ENCODE measurements around the gene SORCS3. TPM values are rescaled to one million over a fixed set of nuclear protein-coding genes. Genes with fewer than 3 reads are reported as not detected.

The SORCS3 gene
- total and polyA plus RNA-seq, 7 experiments from 2014 or later: 0.41 to 4.6 (median 0.61) TPM; not detected in 1

GRCh38 chr10:104666106-104666505, 25.0 kb downstream of the SORCS3 start:
- no peaks in the 10 kb centered on the region for H3K9me3 ChIP-seq (ENCODE audit: control insufficient read depth in 2 of 3, low read length in 3 of 3)
- no peak overlapping the region for H3K4me3 ChIP-seq (ENCODE audit: low read length)
- H3K27me3 Mint-ChIP-seq: peaks cover 0 to 20% (median 13%) of the 10 kb centered on the region in 5 donors
- ChIA-PET POLR2A (no interaction called here), CTCF (no interaction called here)
- H3K9me3 Mint-ChIP-seq: peaks cover 0 to 5% (median 0%) of the 10 kb centered on the region in 11 donors
- no peak overlapping the region for H3K27ac ChIP-seq (ENCODE audit: low read depth, low read length)
- DNase-seq (no peak), ATAC-seq (no peak)
- H3K4me1 Mint-ChIP-seq: peaks cover 0 to 3% (median 0%) of the 10 kb centered on the region in 7 donors
- no peak overlapping the region for H3K4me3 Mint-ChIP-seq
- no peaks in the 10 kb centered on the region for H3K36me3 Mint-ChIP-seq
- H3K27ac Mint-ChIP-seq: no peak overlapping the region
- H3K27me3 ChIP-seq (ENCODE audit: control insufficient read depth in 2 of 2, insufficient read depth in 2 of 2, low read length in 2 of 2): no peaks in the 10 kb centered on the region
- no peaks in the 10 kb centered on the region for H3K36me3 ChIP-seq (ENCODE audit: control insufficient read depth in 2 of 3, insufficient read depth in 3 of 3, low read length in 3 of 3)
- intact Hi-C loops (cut with micrococcal nuclease): no loop called here
- no peaks in the 10 kb centered on the region for H3K4me1 ChIP-seq (ENCODE audit: control insufficient read depth in 2 of 2, insufficient read depth in 2 of 2, low read length in 2 of 2)

- Histone ChIP-seq H3K4me3 (ENCODE audit: low read length) (no peak overlapping the region), H3K9me3 (ENCODE audit: control insufficient read depth in 2 of 3, low read length in 3 of 3) (no peaks in the 10 kb centered on the region), H3K36me3 (ENCODE audit: control insufficient read depth in 2 of 3, insufficient read depth in 3 of 3, low read length in 3 of 3) (no peaks in the 10 kb centered on the region), H3K27ac (ENCODE audit: low read depth, low read length) (no peak overlapping the region), H3K27me3 (ENCODE audit: control insufficient read depth in 2 of 2, insufficient read depth in 2 of 2, low read length in 2 of 2) (no peaks in the 10 kb centered on the region), H3K4me1 (ENCODE audit: control insufficient read depth in 2 of 2, insufficient read depth in 2 of 2, low read length in 2 of 2) (no peaks in the 10 kb centered on the region)
- Mint-ChIP-seq H3K4me3 (no peak overlapping the region), H3K27me3 (peaks cover 15 to 61% (median 45%) of the 10 kb centered on the region in 5 donors), H3K4me1 (peaks cover 0 to 1% (median 0%) of the 10 kb centered on the region in 7 donors), H3K9me3 (peaks cover 0 to 26% (median 3%) of the 10 kb centered on the region in 11 donors), H3K36me3 (no peaks in the 10 kb centered on the region), H3K27ac (no peak overlapping the region)
- ChIA-PET POLR2A (no interaction called here), CTCF (no interaction called here)
- ATAC-seq: no peak
- intact Hi-C loops (cut with micrococcal nuclease): no loop called here
- no peak for DNase-seq
Measured at GRCh38 chr10:104676874-104677273, 35.8 kb downstream of the SORCS3 start.

- no peaks in the 10 kb centered on the region for H3K36me3 ChIP-seq (ENCODE audit: control insufficient read depth in 2 of 3, insufficient read depth in 3 of 3, low read length in 3 of 3)
- Mint-ChIP-seq H3K4me1 (peaks cover 0 to 1% (median 0%) of the 10 kb centered on the region in 7 donors), H3K9me3 (peaks cover 0 to 10% (median 2%) of the 10 kb centered on the region in 11 donors), H3K27me3 (peaks cover 19 to 67% (median 55%) of the 10 kb centered on the region in 5 donors), H3K4me3 (no peak overlapping the region), H3K36me3 (no peaks in the 10 kb centered on the region), H3K27ac (no peak overlapping the region)
- H3K27me3 ChIP-seq (ENCODE audit: control insufficient read depth in 2 of 2, insufficient read depth in 2 of 2, low read length in 2 of 2): no peaks in the 10 kb centered on the region
- no peak overlapping the region for H3K4me3 ChIP-seq (ENCODE audit: low read length)
- no peak for DNase-seq
- intact Hi-C loops (cut with micrococcal nuclease): no loop called here
- ChIA-PET POLR2A (no interaction called here), CTCF (no interaction called here)
- no peaks in the 10 kb centered on the region for H3K9me3 ChIP-seq (ENCODE audit: control insufficient read depth in 2 of 3, low read length in 3 of 3)
- no peaks in the 10 kb centered on the region for H3K4me1 ChIP-seq (ENCODE audit: control insufficient read depth in 2 of 2, insufficient read depth in 2 of 2, low read length in 2 of 2)
- no peak overlapping the region for H3K27ac ChIP-seq (ENCODE audit: low read depth, low read length)
- ATAC-seq: no peak
Measured at GRCh38 chr10:104678658-104679057, 37.6 kb downstream of the SORCS3 start.

GRCh38 chr10:104680467-104681401, 39.6 kb downstream of the SORCS3 start:
- Histone ChIP-seq H3K4me1 (ENCODE audit: control insufficient read depth in 2 of 2, insufficient read depth in 2 of 2, low read length in 2 of 2) (no peaks in the 10 kb centered on the region), H3K9me3 (ENCODE audit: control insufficient read depth in 2 of 3, low read length in 3 of 3) (no peaks in the 10 kb centered on the region), H3K27ac (ENCODE audit: low read depth, low read length) (no peak overlapping the region), H3K27me3 (ENCODE audit: control insufficient read depth in 2 of 2, insufficient read depth in 2 of 2, low read length in 2 of 2) (no peaks in the 10 kb centered on the region), H3K36me3 (ENCODE audit: control insufficient read depth in 2 of 3, insufficient read depth in 3 of 3, low read length in 3 of 3) (no peaks in the 10 kb centered on the region), H3K4me3 (ENCODE audit: low read length) (no peak overlapping the region)
- ATAC-seq (no peak), DNase-seq (no peak)
- ChIA-PET POLR2A (no interaction called here), CTCF (no interaction called here)
- intact Hi-C loops (cut with micrococcal nuclease): no loop called here
- no peak overlapping the region for H3K27ac Mint-ChIP-seq
- peaks cover 0 to 1% (median 0%) of the 10 kb centered on the region in 7 donors for H3K4me1 Mint-ChIP-seq
- H3K36me3 Mint-ChIP-seq: no peaks in the 10 kb centered on the region
- H3K9me3 Mint-ChIP-seq: peaks cover 0 to 5% (median 0%) of the 10 kb centered on the region in 11 donors
- H3K4me3 Mint-ChIP-seq: no peak overlapping the region
- H3K27me3 Mint-ChIP-seq: peaks cover 19 to 65% (median 55%) of the 10 kb centered on the region in 5 donors

GRCh38 chr10:104681485-104681884, 40.4 kb downstream of the SORCS3 start:
- H3K4me1 Mint-ChIP-seq: peaks cover 0 to 1% (median 0%) of the 10 kb centered on the region in 7 donors
- H3K36me3 ChIP-seq (ENCODE audit: control insufficient read depth in 2 of 3, insufficient read depth in 3 of 3, low read length in 3 of 3): no peaks in the 10 kb centered on the region
- no peak overlapping the region for H3K27ac Mint-ChIP-seq
- intact Hi-C loops (cut with micrococcal nuclease): no loop called here
- H3K4me3 Mint-ChIP-seq: no peak overlapping the region
- no peaks in the 10 kb centered on the region for H3K36me3 Mint-ChIP-seq
- no peaks in the 10 kb centered on the region for H3K27me3 ChIP-seq (ENCODE audit: control insufficient read depth in 2 of 2, insufficient read depth in 2 of 2, low read length in 2 of 2)
- ChIA-PET CTCF (no interaction called here), POLR2A (no interaction called here)
- no peak for ATAC-seq
- H3K4me1 ChIP-seq (ENCODE audit: control insufficient read depth in 2 of 2, insufficient read depth in 2 of 2, low read length in 2 of 2): no peaks in the 10 kb centered on the region
- peaks cover 16 to 64% (median 55%) of the 10 kb centered on the region in 5 donors for H3K27me3 Mint-ChIP-seq
- no peaks in the 10 kb centered on the region for H3K9me3 Mint-ChIP-seq
- H3K9me3 ChIP-seq (ENCODE audit: control insufficient read depth in 2 of 3, low read length in 3 of 3): no peaks in the 10 kb centered on the region
- no peak overlapping the region for H3K4me3 ChIP-seq (ENCODE audit: low read length)
- no peak overlapping the region for H3K27ac ChIP-seq (ENCODE audit: low read depth, low read length)
- no peak for DNase-seq

GRCh38 chr10:104683567-104683966, 42.5 kb downstream of the SORCS3 start:
- intact Hi-C loops (cut with micrococcal nuclease): no loop called here
- POLR2A ChIA-PET: no interaction called here
- Mint-ChIP-seq H3K9me3 (peaks cover 0 to 1% (median 0%) of the 10 kb centered on the region in 11 donors), H3K4me1 (peaks cover 0 to 1% (median 0%) of the 10 kb centered on the region in 7 donors), H3K27me3 (peaks cover 20 to 67% (median 59%) of the 10 kb centered on the region in 5 donors), H3K36me3 (no peaks in the 10 kb centered on the region), H3K4me3 (no peak overlapping the region), H3K27ac (no peak overlapping the region)
- ATAC-seq (no peak), DNase-seq (no peak)
- H3K4me3 ChIP-seq (ENCODE audit: low read length): no peak overlapping the region
- no peak overlapping the region for H3K27ac ChIP-seq (ENCODE audit: low read depth, low read length)
- H3K4me1 ChIP-seq (ENCODE audit: control insufficient read depth in 2 of 2, insufficient read depth in 2 of 2, low read length in 2 of 2): no peaks in the 10 kb centered on the region
- no peaks in the 10 kb centered on the region for H3K36me3 ChIP-seq (ENCODE audit: control insufficient read depth in 2 of 3, insufficient read depth in 3 of 3, low read length in 3 of 3)
- H3K27me3 ChIP-seq (ENCODE audit: control insufficient read depth in 2 of 2, insufficient read depth in 2 of 2, low read length in 2 of 2): no peaks in the 10 kb centered on the region
- H3K9me3 ChIP-seq (ENCODE audit: control insufficient read depth in 2 of 3, low read length in 3 of 3): no peaks in the 10 kb centered on the region
- CTCF ChIA-PET: no interaction called here

GRCh38 chr10:104686829-104687228, 45.7 kb downstream of the SORCS3 start:
- H3K27ac Mint-ChIP-seq: no peak overlapping the region
- peaks cover 0 to 1% (median 0%) of the 10 kb centered on the region in 11 donors for H3K9me3 Mint-ChIP-seq
- no peaks in the 10 kb centered on the region for H3K4me1 Mint-ChIP-seq
- Histone ChIP-seq H3K27ac (ENCODE audit: low read depth, low read length) (no peak overlapping the region), H3K27me3 (ENCODE audit: control insufficient read depth in 2 of 2, insufficient read depth in 2 of 2, low read length in 2 of 2) (no peaks in the 10 kb centered on the region), H3K4me1 (ENCODE audit: control insufficient read depth in 2 of 2, insufficient read depth in 2 of 2, low read length in 2 of 2) (no peaks in the 10 kb centered on the region), H3K4me3 (ENCODE audit: low read length) (no peak overlapping the region), H3K9me3 (ENCODE audit: control insufficient read depth in 2 of 3, low read length in 3 of 3) (no peaks in the 10 kb centered on the region), H3K36me3 (ENCODE audit: control insufficient read depth in 2 of 3, insufficient read depth in 3 of 3, low read length in 3 of 3) (no peaks in the 10 kb centered on the region)
- intact Hi-C loops (cut with micrococcal nuclease): no loop called here
- H3K36me3 Mint-ChIP-seq: no peaks in the 10 kb centered on the region
- peaks cover 8 to 65% (median 49%) of the 10 kb centered on the region in 5 donors for H3K27me3 Mint-ChIP-seq
- DNase-seq (no peak), ATAC-seq (no peak)
- ChIA-PET POLR2A (no interaction called here), CTCF (no interaction called here)
- H3K4me3 Mint-ChIP-seq: no peak overlapping the region
